K562 (cell line): ENCODE data around the gene SUDS3. TPM values are rescaled to one million over a fixed set of nuclear protein-coding genes. Genes with fewer than 3 reads are reported as not detected.

Experiments used
- ATAC-seq: fragments of 200-7000 bp; cut with Tn5 transposase; 3 replicates; pipeline ENCODE4 v1.9.1; 2020; ENCODE audit warnings: moderate library complexity
- BruUV-seq: library from RNA; stranded (reverse); fragments of 400-500 nt; replicated peaks from 2 replicates; lab custom pipeline; 2021; lab: Mats Ljungman, UMichigan
- CTCF ChIA-PET: fragments of 300-600 bp; formaldehyde crosslinking; extraction: SDS; loops from one replicate; lab custom pipeline; 2021; ENCODE audit warnings: low intra/inter-chr PET ratio; lab: Yijun Ruan, JAX
- POLR2A ChIA-PET: fragments of 300-600, 350-650 bp; sonication (Branson Sonifier 250); formaldehyde crosslinking; extraction: SDS; loops from one replicate; lab custom pipeline; 2021; ENCODE audit warnings: antibody characterized with exemption, inconsistent platforms; lab: Yijun Ruan, JAX
- DNase-seq, 4 experiments: peaks; one replicate each; pipeline versions ENCODE4 v3.0.0 to v3.0.0-alpha.2; 2011 to 2018; ENCODE audit warnings: low spot score in 3 of 4, mixed read lengths in 3 of 4; ENCODE audit errors: extremely low read depth in 1 of 4
- FAIRE-seq: peaks from 2 replicates; lab custom pipeline; 2011; peaks lifted over from hg19 to GRCh38; lab: Jason Lieb, UNC
- H2AFZ ChIP-seq: 2 replicates; pipeline ENCODE4 v1.6.0; 2011; ENCODE audit warnings: low read depth, low read length, control low read depth, inconsistent platforms
- H3K27ac ChIP-seq: fragments of 200-600 bp; 3 replicates; pipeline ENCODE4 v1.8.0; 2011; ENCODE audit warnings: low read depth, mild to moderate bottlenecking, control low read depth, inconsistent platforms, low read length, moderate library complexity, mixed read lengths; ENCODE audit errors: extremely low read depth
- H3K27me3 ChIP-seq, 2 experiments: fragments of 300-600 bp in 1 of 2; 2 replicates in 1 of 2; 3 replicates in 1 of 2; pipeline versions ENCODE4 v1.6.0 to v1.8.0; 2011; ENCODE audit warnings: inconsistent platforms in 2 of 2, low read length in 2 of 2, mild to moderate bottlenecking in 1 of 2, mixed read lengths in 1 of 2, moderate library complexity in 1 of 2; ENCODE audit not compliant: control insufficient read depth in 2 of 2, insufficient read depth in 2 of 2
- H3K36me3 ChIP-seq: fragments of 300-600 bp; 3 replicates; pipeline ENCODE4 v1.8.0; 2011; ENCODE audit warnings: mild to moderate bottlenecking, low read length, inconsistent platforms; ENCODE audit not compliant: control insufficient read depth, insufficient read depth
- H3K4me1 ChIP-seq, 2 experiments: fragments of 200-600 bp in 1 of 2; replicated peaks in 1 of 2; 2 replicates in 1 of 2; 3 replicates in 1 of 2; pipeline versions ENCODE4 v1.5.1 to v1.8.0; 2011; ENCODE audit warnings: inconsistent platforms in 2 of 2, low read length in 2 of 2, mild to moderate bottlenecking in 1 of 2, mixed read lengths in 1 of 2, moderate library complexity in 1 of 2; ENCODE audit not compliant: control insufficient read depth in 2 of 2, insufficient read depth in 2 of 2
- H3K4me2 ChIP-seq: 2 replicates; pipeline ENCODE4 v1.6.1; 2011; ENCODE audit warnings: low read length, control low read depth, inconsistent platforms, mixed read lengths; ENCODE audit not compliant: insufficient read depth
- H3K4me3 ChIP-seq: fragments of 200-600 bp; sonication (generic), shearing (Covaris generic); 2 replicates; pipeline ENCODE4 v1.5.1; 2016; ENCODE audit warnings: control low read depth, inconsistent platforms
- H3K79me2 ChIP-seq: fragments of 200-600 bp; 3 replicates; pipeline ENCODE4 v1.8.0; 2011; ENCODE audit warnings: low read length, inconsistent platforms; ENCODE audit not compliant: control insufficient read depth, insufficient read depth
- H3K9ac ChIP-seq, 2 experiments: 2 replicates each; pipeline versions ENCODE4 v1.6.0 to v1.6.1; 2011; ENCODE audit warnings: low read depth in 2 of 2, low read length in 2 of 2, control low read depth in 1 of 2, inconsistent platforms in 1 of 2, mild to moderate bottlenecking in 1 of 2, mixed read lengths in 1 of 2; ENCODE audit not compliant: insufficient read depth in 1 of 2
- H3K9me1 ChIP-seq: one replicate; pipeline ENCODE4 v1.6.0; 2011; ENCODE audit warnings: inconsistent platforms, mild to moderate bottlenecking, low read length, moderate library complexity; ENCODE audit not compliant: control insufficient read depth, insufficient read depth
- H3K9me3 ChIP-seq: replicated peaks from 2 replicates; pipeline ENCODE4 v1.5.1; 2011; ENCODE audit warnings: low read depth, low read length, inconsistent platforms; ENCODE audit not compliant: control insufficient read depth, insufficient read depth
- H4K20me1 ChIP-seq: replicated peaks from 2 replicates; pipeline ENCODE4 v1.6.1; 2011; ENCODE audit warnings: low read length, inconsistent platforms, mixed read lengths; ENCODE audit not compliant: control insufficient read depth, insufficient read depth
- ESRRA ChIP-seq: fragments of 450-650 bp; IDR thresholded peaks from 2 replicates; pipeline ENCODE4 v1.6.1; 2014; ENCODE audit warnings: low read depth, mild to moderate bottlenecking, moderate library complexity, borderline replicate concordance
- FOXJ3 ChIP-seq: sonication (generic); formaldehyde crosslinking; IDR thresholded peaks from 2 replicates; pipeline ENCODE4 v1.4.0; 2020; ENCODE audit warnings: mild to moderate bottlenecking, missing genetic modification reagents
- NUFIP1 ChIP-seq: fragments of 450-650 bp; IDR thresholded peaks from 2 replicates; pipeline ENCODE4 v1.6.1; 2018; ENCODE audit not compliant: partially characterized antibody
- SP1 ChIP-seq: sonication (generic); formaldehyde crosslinking; IDR thresholded peaks from 2 replicates; pipeline ENCODE4 v1.8.1; 2022; ENCODE audit warnings: mild to moderate bottlenecking, missing genetic modification reagents
- WHSC1 ChIP-seq: IDR thresholded peaks from one replicate; pipeline ENCODE4 v1.6.1; 2012; ENCODE audit warnings: low read length, control low read depth, inconsistent platforms
- XRCC3 ChIP-seq: fragments of 450-650 bp; IDR thresholded peaks from 2 replicates; pipeline ENCODE4 v1.6.1; 2017; ENCODE audit warnings: mild to moderate bottlenecking, moderate library complexity
- ZNF146 ChIP-seq: IDR thresholded peaks from one replicate; pipeline ENCODE4 v1.6.1; 2018; ENCODE audit warnings: missing compliant biosample characterization; ENCODE audit not compliant: unreplicated experiment
- ZNF224 ChIP-seq: sonication (generic); formaldehyde crosslinking; IDR thresholded peaks from 2 replicates; pipeline ENCODE4 v1.8.0; 2022; ENCODE audit warnings: mild to moderate bottlenecking, missing genetic modification reagents
- WGBS: fragments of 100-300 bp; shearing (Covaris generic); methylation state at CpG from one replicate; pipeline ENCODE4 v1.1.6; 2016; ENCODE audit warnings: low coverage, mixed read lengths; ENCODE audit not compliant: insufficient coverage; ENCODE audit errors: missing lambda C conversion rate; 5-methylcytosine and 5-hydroxymethylcytosine counted together
- in situ Hi-C: fragments of 300-500 bp; cut with MboI; formaldehyde crosslinking; loops from 4 replicates; pipeline ENCODE4 v1.15.0; 2018; ENCODE audit warnings: inconsistent platforms, mixed read lengths
- intact Hi-C: fragments of 100-400 bp; cut with micrococcal nuclease; formaldehyde crosslinking; loops from 2 replicates; pipeline ENCODE4 v1.14.2; 2022
- polyA plus RNA-seq, 8 experiments: library from polyadenylated mRNA; depleted of rRNA in 4 of 8; stranded (reverse) in 5 of 8; unstranded in 3 of 8; fragments of >200 nt; fragmentation: Nextera tagmentation in 2 of 8; fragmentation: Illumina TruSeq in 1 of 8; extraction: Ambion mirVana in 2 of 8; extraction: Trizol in 1 of 8; gene quantifications; 2 replicates each; pipeline versions ENCODE4 v1.2.1 to v1.2.3, GENCODE V29; 2011 to 2014; ENCODE audit warnings: inconsistent platforms in 1 of 8, missing spikeins in 1 of 8
- total RNA-seq, 7 experiments: library from RNA; depleted of rRNA in 6 of 7; stranded (reverse); fragments of >200 nt in 6 of 7; fragmentation: Illumina TruSeq in 2 of 7; extraction: Trizol in 2 of 7; gene quantifications; 2 replicates each; pipeline versions ENCODE4 v1.2.1 to v1.2.3, GENCODE V29; 2011 to 2021; ENCODE audit warnings: low replicate concordance in 1 of 7
- TF ChIP-seq, protein P1 (sequence below): sonication (generic); formaldehyde crosslinking; IDR thresholded peaks from 2 replicates; pipeline ENCODE4 v1.8.0; 2022; ENCODE audit warnings: mild to moderate bottlenecking, missing genetic modification reagents
- TF ChIP-seq, protein P2 (sequence below): fragments of 450-650 bp; formaldehyde crosslinking; IDR thresholded peaks from 2 replicates; pipeline ENCODE4 v1.4.0; 2022; ENCODE audit warnings: mild to moderate bottlenecking, moderate library complexity
- TF ChIP-seq, protein P3 (sequence below), 2 experiments: fragments of 450-650 bp in 1 of 2; sonication (generic) in 1 of 2; formaldehyde crosslinking; conservative IDR thresholded peaks; 2 replicates each; pipeline versions ENCODE4 v1.4.0 to v1.8.1; 2020 to 2022; ENCODE audit warnings: mild to moderate bottlenecking in 1 of 2, missing genetic modification reagents in 1 of 2
- TF ChIP-seq, protein P4 (sequence below), 2 experiments: fragments of 200-800 bp in 1 of 2; sonication (Bioruptor generic) in 1 of 2; sonication (generic) in 1 of 2; formaldehyde crosslinking in 1 of 2; IDR thresholded peaks in 1 of 2; conservative IDR thresholded peaks in 1 of 2; 2 replicates each; pipeline versions ENCODE4 v1.5.0 to v1.6.1; 2016 to 2020; ENCODE audit warnings: missing compliant biosample characterization in 1 of 2, missing genetic modification characterization in 1 of 2, missing genetic modification reagents in 1 of 2
- TF ChIP-seq, protein P5 (sequence below): sonication (generic); formaldehyde crosslinking; IDR thresholded peaks from 2 replicates; pipeline ENCODE4 v1.4.0; 2020; ENCODE audit warnings: mild to moderate bottlenecking, missing genetic modification reagents

The SUDS3 gene
- total and polyA plus RNA-seq, 9 of the 15 experiments (the other 6 are each of a cell fraction or from before 2014, with no cell fraction given) = 6.6 to 30.5 (median 23.3) TPM

DNA sequence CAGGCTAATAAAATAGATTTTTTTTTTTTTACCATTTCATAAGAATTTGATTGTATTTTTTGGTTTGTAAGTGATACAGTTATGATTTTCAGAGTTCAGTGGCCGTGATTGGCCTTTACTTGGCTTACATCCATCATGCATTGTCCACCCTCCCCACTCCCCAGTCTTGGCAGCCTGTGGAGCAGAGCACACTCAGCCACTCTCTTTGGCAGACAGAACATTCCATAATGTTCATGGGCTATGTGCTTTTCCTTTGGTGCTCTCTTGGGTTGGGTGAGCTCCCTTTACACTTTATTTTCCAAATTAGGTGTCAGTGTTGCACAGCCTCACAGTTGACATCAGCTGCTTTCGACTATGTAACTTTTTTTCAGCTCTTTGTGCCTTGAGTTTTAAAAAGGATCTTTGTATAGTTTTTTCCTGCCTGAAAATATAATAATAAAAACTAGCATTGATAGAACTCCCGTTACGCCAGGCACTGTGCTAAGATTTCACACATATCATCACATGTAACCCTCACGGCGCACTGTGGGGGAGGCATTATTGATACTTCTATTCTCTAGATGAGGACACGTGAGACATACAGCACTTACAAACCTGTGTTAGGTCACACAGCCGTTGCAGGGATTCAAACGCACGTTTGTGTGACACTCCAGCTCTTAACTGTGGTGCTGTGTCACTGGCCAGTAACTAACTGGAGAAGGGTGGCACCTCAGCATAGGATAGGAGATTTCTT, 21.5 kb downstream of the SUDS3 start:
- in situ Hi-C loops = no loop called here
- WGBS = 88% methylated on average over 10 of the region's 10 CpGs
- no peaks in the 10 kb centered on the region for H3K9me1 ChIP-seq
- intact Hi-C loops = no loop called here
- H3K36me3 ChIP-seq = peaks cover 70% of the 10 kb centered on the region; the same call in 2 of the 3 replicates
- ATAC-seq (no peak), FAIRE-seq (no peak), DNase-seq (no peak)
- H2AFZ ChIP-seq = no peak overlapping the region
- BruUV-seq = no TSS peak
- no peaks in the 10 kb centered on the region for H3K27me3 ChIP-seq
- no peak overlapping the region for H3K9ac ChIP-seq
- ChIA-PET POLR2A (interaction anchor here (1.6 kb wide), 1 partner anchor 20 kb away, joined by 5 read pairs; no protein-coding TSS in a partner anchor), CTCF (no interaction called here)
- H3K4me3 ChIP-seq = no peak overlapping the region
- no peak overlapping the region for H3K4me2 ChIP-seq
- no peak overlapping the region for H3K27ac ChIP-seq
- no peaks in the 10 kb centered on the region for H4K20me1 ChIP-seq
- no peaks in the 10 kb centered on the region for H3K4me1 ChIP-seq
- H3K9me3 ChIP-seq = no peaks in the 10 kb centered on the region
- H3K79me2 ChIP-seq = no peaks in the 10 kb centered on the region
- TF ChIP-seq, protein P1, sequence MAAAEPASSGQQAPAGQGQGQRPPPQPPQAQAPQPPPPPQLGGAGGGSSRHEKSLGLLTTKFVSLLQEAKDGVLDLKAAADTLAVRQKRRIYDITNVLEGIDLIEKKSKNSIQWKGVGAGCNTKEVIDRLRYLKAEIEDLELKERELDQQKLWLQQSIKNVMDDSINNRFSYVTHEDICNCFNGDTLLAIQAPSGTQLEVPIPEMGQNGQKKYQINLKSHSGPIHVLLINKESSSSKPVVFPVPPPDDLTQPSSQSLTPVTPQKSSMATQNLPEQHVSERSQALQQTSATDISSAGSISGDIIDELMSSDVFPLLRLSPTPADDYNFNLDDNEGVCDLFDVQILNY (CRISPR knock-in tag) = no peak
- TF ChIP-seq WHSC1 (no peak), FOXJ3 (CRISPR knock-in tag) (no peak), ESRRA (no peak), XRCC3 (no peak), ZNF224 (no peak), NUFIP1 (no peak), SP1 (no peak), ZNF146 (no peak)
- TF ChIP-seq, protein P2, sequence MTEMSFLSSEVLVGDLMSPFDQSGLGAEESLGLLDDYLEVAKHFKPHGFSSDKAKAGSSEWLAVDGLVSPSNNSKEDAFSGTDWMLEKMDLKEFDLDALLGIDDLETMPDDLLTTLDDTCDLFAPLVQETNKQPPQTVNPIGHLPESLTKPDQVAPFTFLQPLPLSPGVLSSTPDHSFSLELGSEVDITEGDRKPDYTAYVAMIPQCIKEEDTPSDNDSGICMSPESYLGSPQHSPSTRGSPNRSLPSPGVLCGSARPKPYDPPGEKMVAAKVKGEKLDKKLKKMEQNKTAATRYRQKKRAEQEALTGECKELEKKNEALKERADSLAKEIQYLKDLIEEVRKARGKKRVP (CRISPR knock-in tag) = no peak
- TF ChIP-seq, protein P3, sequence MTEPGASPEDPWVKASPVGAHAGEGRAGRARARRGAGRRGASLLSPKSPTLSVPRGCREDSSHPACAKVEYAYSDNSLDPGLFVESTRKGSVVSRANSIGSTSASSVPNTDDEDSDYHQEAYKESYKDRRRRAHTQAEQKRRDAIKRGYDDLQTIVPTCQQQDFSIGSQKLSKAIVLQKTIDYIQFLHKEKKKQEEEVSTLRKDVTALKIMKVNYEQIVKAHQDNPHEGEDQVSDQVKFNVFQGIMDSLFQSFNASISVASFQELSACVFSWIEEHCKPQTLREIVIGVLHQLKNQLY (CRISPR knock-in tag; conservative IDR thresholded peaks at IDR 0.05) = no peak
- TF ChIP-seq, protein P4, sequence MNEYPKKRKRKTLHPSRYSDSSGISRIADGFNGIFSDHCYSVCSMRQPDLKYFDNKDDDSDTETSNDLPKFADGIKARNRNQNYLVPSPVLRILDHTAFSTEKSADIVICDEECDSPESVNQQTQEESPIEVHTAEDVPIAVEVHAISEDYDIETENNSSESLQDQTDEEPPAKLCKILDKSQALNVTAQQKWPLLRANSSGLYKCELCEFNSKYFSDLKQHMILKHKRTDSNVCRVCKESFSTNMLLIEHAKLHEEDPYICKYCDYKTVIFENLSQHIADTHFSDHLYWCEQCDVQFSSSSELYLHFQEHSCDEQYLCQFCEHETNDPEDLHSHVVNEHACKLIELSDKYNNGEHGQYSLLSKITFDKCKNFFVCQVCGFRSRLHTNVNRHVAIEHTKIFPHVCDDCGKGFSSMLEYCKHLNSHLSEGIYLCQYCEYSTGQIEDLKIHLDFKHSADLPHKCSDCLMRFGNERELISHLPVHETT (CRISPR knock-in tag; conservative IDR thresholded peaks at IDR 0.05 in 1 of 2, IDR thresholded peaks at IDR 0.05 in 1 of 2) = no peak
- TF ChIP-seq, protein P5, sequence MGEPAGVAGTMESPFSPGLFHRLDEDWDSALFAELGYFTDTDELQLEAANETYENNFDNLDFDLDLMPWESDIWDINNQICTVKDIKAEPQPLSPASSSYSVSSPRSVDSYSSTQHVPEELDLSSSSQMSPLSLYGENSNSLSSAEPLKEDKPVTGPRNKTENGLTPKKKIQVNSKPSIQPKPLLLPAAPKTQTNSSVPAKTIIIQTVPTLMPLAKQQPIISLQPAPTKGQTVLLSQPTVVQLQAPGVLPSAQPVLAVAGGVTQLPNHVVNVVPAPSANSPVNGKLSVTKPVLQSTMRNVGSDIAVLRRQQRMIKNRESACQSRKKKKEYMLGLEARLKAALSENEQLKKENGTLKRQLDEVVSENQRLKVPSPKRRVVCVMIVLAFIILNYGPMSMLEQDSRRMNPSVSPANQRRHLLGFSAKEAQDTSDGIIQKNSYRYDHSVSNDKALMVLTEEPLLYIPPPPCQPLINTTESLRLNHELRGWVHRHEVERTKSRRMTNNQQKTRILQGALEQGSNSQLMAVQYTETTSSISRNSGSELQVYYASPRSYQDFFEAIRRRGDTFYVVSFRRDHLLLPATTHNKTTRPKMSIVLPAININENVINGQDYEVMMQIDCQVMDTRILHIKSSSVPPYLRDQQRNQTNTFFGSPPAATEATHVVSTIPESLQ (CRISPR knock-in tag) = no peak
